ENCODE data around the gene TRIM61.

DNA sequence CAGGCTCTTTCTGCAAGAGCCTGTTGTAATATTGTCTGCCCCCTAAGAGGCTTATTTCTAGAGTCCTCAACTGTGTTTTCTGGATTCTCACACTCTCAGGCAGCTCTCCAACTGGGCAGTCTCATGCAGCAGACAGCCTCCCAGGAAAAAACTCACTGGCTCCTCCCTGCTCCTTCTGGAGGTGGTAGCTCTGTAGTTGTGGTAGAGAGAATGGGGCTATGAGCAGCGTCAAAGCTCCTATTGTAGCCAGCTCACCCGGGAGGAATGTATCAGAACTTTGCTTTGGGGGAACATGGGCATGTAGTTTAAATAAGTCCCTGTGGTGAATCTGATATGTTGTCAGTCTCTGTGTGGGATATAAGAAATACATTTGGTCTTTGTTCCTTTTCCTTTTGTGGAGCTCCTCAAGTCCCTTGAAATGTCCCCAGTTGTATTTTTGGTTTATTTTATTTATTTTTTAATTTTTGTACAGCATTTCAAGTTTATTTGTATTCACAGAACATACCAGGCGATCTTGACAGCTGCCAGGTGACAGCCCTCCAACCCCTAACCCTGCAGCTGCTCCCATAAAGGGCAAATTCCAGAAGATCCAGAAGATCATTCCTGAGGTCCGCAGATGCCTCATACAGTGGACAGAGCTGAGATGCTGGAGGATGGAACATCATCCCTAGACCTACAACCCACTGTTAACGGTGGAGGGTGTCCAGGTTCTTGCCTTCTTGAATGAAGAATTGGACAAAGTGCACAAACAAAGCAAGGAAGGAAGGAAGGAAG is 45.7 kb downstream of the TRIM61 start:
- no peak for TF ChIP-seq POLR2AphosphoS5 (IDR thresholded peaks at IDR 0.05)
- TF ChIP-seq, protein P1, sequence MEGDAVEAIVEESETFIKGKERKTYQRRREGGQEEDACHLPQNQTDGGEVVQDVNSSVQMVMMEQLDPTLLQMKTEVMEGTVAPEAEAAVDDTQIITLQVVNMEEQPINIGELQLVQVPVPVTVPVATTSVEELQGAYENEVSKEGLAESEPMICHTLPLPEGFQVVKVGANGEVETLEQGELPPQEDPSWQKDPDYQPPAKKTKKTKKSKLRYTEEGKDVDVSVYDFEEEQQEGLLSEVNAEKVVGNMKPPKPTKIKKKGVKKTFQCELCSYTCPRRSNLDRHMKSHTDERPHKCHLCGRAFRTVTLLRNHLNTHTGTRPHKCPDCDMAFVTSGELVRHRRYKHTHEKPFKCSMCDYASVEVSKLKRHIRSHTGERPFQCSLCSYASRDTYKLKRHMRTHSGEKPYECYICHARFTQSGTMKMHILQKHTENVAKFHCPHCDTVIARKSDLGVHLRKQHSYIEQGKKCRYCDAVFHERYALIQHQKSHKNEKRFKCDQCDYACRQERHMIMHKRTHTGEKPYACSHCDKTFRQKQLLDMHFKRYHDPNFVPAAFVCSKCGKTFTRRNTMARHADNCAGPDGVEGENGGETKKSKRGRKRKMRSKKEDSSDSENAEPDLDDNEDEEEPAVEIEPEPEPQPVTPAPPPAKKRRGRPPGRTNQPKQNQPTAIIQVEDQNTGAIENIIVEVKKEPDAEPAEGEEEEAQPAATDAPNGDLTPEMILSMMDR (IDR thresholded peaks at IDR 0.05): no peak

All from prostate gland (tissue), 2 donors.